ENCODE results near the gene TVP23B. TPM values are rescaled to one million over a fixed set of nuclear protein-coding genes. Genes with fewer than 3 reads are reported as not detected.
"Not testable (repeated sequence)": the region's sequence is repeated elsewhere in the genome, so short reads cannot be mapped to it uniquely, and the experiment has no call there.

Gene TVP23B
- total RNA-seq, 2 experiments from 2014 or later = 21.6 to 29.9 TPM

GRCh38 chr17:18803458-18804245 is 22.7 kb downstream of the TVP23B start:
- CTCF ChIA-PET; H3K4me1 Mint-ChIP-seq (ENCODE audit: low read depth); H3K27me3 Mint-ChIP-seq (ENCODE audit: low read depth); H3K27ac Mint-ChIP-seq; ATAC-seq; POLR2A ChIA-PET; H3K4me3 Mint-ChIP-seq; H3K9me3 Mint-ChIP-seq (ENCODE audit: insufficient read depth); DNase-seq: not testable (repeated sequence)
- H3K36me3 Mint-ChIP-seq (ENCODE audit: low read depth) = peaks cover 31% of the 10 kb centered on the region

DNA sequence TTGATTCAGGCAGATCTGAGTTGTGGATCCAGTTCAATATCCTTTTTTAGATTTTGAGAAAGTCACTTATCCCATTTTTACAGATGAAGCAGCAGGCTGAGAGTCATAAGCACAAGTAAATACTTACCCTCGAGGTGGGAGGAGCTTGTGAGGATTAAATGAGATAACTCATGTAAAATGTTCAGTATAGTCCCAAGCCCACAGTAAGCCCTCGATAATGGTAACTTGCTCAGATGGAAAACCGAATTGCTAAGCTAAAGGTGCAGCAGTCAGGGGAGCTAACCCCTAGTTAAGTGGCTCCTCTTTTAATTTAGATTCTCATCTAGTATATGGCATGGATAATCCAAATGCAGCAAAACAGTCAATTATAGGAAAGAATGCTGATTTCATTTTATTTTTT is 34.9 kb downstream of the TVP23B start:
- CTCF ChIA-PET; DNase-seq; H3K27ac Mint-ChIP-seq; H3K4me3 Mint-ChIP-seq; H3K27me3 Mint-ChIP-seq (ENCODE audit: low read depth); H3K9me3 Mint-ChIP-seq (ENCODE audit: insufficient read depth); ATAC-seq; H3K36me3 Mint-ChIP-seq (ENCODE audit: low read depth); H3K4me1 Mint-ChIP-seq (ENCODE audit: low read depth); POLR2A ChIA-PET: not testable (repeated sequence)

- H3K27ac Mint-ChIP-seq; H3K9me3 Mint-ChIP-seq (ENCODE audit: insufficient read depth); POLR2A ChIA-PET; H3K4me3 Mint-ChIP-seq; H3K36me3 Mint-ChIP-seq (ENCODE audit: low read depth); H3K27me3 Mint-ChIP-seq (ENCODE audit: low read depth): not testable (repeated sequence)
- peaks cover 13% of the 10 kb centered on the region for H3K4me1 Mint-ChIP-seq (ENCODE audit: low read depth)
- DNase-seq = peak; percentile 73
- peak; percentile 74 for ATAC-seq
- CTCF ChIA-PET = interaction anchor here (1.2 to 1.7 kb wide), 2 partner anchors 144 to 191 kb away, joined by 6 to 8 read pairs; no protein-coding TSS in a partner anchor
Measured at GRCh38 chr17:18816489-18817371, 35.7 kb downstream of the TVP23B start.

DNA sequence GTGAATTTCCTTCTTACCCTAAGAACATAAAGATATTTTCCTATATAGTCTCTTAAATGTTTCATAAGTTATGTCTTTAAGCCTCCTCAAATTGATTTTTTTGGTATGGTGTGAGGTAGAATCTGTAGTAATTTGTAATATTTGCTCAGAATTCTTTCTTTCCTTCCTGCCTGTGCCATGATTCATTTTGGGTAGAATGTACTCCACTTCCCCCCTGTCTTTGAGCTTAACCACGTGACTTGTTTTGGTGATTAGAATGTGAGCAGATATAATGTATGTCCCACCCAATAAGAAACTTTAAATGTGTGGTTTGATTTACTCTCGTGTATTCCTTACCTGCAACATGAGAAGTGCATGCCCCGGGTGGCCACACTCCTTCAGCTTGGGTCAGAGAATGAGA is 40.4 kb downstream of the TVP23B start:
- CTCF ChIA-PET = interaction anchor here (0.5 kb wide), 1 partner anchor 38 kb away, joined by 3 read pairs; no protein-coding TSS in a partner anchor
- H3K36me3 Mint-ChIP-seq (ENCODE audit: low read depth); ATAC-seq; H3K9me3 Mint-ChIP-seq (ENCODE audit: insufficient read depth); H3K27ac Mint-ChIP-seq; H3K4me3 Mint-ChIP-seq; POLR2A ChIA-PET; DNase-seq: not testable (repeated sequence)
- H3K27me3 Mint-ChIP-seq (ENCODE audit: low read depth) = peaks cover 14% of the 10 kb centered on the region
- H3K4me1 Mint-ChIP-seq (ENCODE audit: low read depth) = peaks cover 14% of the 10 kb centered on the region

DNA sequence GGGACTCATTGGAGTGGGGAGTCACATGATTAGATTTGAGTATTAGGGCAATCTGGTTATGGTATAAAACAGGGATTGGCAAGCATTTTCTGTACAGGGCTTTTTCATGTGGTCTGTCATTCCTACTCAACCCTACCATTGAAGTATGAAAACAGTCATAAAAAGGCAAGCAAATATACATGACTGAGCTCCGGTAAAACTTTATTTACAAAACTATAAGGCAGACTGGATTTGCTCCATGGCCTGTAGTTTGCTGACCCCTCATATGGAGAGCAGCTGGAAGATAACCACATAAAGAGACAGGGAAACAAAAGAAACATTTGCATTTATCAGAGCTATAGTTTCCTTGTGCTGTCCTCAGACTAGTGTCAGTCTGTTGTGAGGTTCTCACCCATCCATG is 46.6 kb downstream of the TVP23B start:
- H3K4me3 Mint-ChIP-seq; H3K4me1 Mint-ChIP-seq (ENCODE audit: low read depth); H3K36me3 Mint-ChIP-seq (ENCODE audit: low read depth); DNase-seq; H3K9me3 Mint-ChIP-seq (ENCODE audit: insufficient read depth); CTCF ChIA-PET; H3K27ac Mint-ChIP-seq; ATAC-seq; POLR2A ChIA-PET; H3K27me3 Mint-ChIP-seq (ENCODE audit: low read depth): not testable (repeated sequence)

DNA sequence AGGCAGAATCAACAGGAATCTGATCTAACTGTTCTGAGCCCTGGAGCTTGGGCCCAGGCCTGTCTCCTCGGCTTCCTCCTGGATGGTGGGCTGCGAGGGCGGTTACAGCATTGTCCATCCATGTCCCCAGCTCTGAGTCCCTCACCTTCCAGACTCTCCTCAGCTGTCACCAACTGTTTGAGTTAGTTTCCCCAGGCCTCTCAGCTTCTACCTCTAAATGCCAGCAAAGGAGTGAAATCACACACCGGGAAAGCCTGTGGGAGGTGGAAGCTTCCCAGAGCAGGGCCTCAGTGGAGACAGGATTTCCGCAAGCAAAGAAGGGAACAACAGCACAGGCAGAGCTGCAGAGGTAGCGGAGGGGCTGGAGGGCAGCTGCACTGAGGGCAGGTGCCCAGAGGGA is 67.5 kb downstream of the TVP23B start:
- no peak overlapping the region for H3K4me3 Mint-ChIP-seq
- peaks cover 2% of the 10 kb centered on the region for H3K4me1 Mint-ChIP-seq (ENCODE audit: low read depth)
- no peaks in the 10 kb centered on the region for H3K9me3 Mint-ChIP-seq (ENCODE audit: insufficient read depth)
- H3K27me3 Mint-ChIP-seq (ENCODE audit: low read depth) = peaks cover 3% of the 10 kb centered on the region
- ChIA-PET POLR2A (no interaction called here), CTCF (no interaction called here)
- H3K36me3 Mint-ChIP-seq (ENCODE audit: low read depth) = no peaks in the 10 kb centered on the region
- no peak for ATAC-seq
- H3K27ac Mint-ChIP-seq = no peak overlapping the region
- no peak for DNase-seq

DNA sequence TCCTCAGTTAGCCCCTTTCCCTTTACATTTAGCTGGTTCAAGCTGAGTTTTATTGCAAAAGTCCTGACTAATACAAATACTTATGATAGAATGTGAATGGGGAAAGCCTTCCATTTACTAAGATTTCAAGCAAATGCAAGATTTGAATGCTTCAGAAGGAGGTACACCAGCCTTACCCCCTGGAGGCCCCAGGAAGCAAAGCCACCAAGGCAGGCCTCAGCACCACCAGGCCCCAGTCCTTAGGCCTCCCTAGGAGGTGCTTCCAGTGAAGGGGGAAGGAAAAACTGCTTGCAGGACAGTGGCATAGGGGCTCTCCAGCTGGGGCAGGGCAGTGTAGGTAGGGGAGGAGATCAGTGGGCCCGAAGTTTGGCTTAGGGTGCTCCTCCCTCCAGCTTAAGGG is 69.7 kb downstream of the TVP23B start:
- DNase-seq = peak; percentile 17
- H3K4me1 Mint-ChIP-seq (ENCODE audit: low read depth) = peaks cover 12% of the 10 kb centered on the region
- H3K27me3 Mint-ChIP-seq (ENCODE audit: low read depth) = no peaks in the 10 kb centered on the region
- no peak overlapping the region for H3K27ac Mint-ChIP-seq
- H3K36me3 Mint-ChIP-seq (ENCODE audit: low read depth) = no peaks in the 10 kb centered on the region
- POLR2A ChIA-PET = no interaction called here
- no peaks in the 10 kb centered on the region for H3K9me3 Mint-ChIP-seq (ENCODE audit: insufficient read depth)
- CTCF ChIA-PET = interaction anchor here (1.0 kb wide), 1 partner anchor 110 kb away, joined by 4 read pairs; no protein-coding TSS in a partner anchor
- no peak for ATAC-seq
- H3K4me3 Mint-ChIP-seq = no peak overlapping the region

DNA sequence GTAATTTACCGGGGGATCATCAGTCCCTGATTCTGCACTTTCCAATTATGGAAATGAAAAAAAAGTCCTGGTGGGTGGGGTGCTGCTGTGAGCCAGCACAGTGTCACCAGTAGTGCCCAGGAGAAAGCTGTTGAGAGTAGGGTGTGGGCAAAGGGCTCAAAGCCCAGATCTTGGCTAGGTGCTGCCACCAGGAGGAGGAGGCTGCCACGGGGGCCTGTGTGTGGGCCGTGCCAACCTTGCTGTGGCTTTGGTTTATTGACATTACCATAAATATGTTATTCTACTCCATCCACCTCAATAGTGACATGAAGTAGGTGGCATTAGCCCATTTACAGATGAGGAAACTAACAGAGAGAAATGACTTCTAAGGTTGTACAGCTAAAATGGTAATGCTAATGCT is 70.2 kb downstream of the TVP23B start:
- Mint-ChIP-seq H3K4me1 (ENCODE audit: low read depth) (peaks cover 14% of the 10 kb centered on the region), H3K27ac (no peak overlapping the region), H3K4me3 (no peak overlapping the region), H3K27me3 (ENCODE audit: low read depth) (no peaks in the 10 kb centered on the region), H3K36me3 (ENCODE audit: low read depth) (no peaks in the 10 kb centered on the region), H3K9me3 (ENCODE audit: insufficient read depth) (no peaks in the 10 kb centered on the region)
- ATAC-seq (no peak), DNase-seq (peak; percentile 17)
- POLR2A ChIA-PET = no interaction called here
- CTCF ChIA-PET = no interaction called here

DNA sequence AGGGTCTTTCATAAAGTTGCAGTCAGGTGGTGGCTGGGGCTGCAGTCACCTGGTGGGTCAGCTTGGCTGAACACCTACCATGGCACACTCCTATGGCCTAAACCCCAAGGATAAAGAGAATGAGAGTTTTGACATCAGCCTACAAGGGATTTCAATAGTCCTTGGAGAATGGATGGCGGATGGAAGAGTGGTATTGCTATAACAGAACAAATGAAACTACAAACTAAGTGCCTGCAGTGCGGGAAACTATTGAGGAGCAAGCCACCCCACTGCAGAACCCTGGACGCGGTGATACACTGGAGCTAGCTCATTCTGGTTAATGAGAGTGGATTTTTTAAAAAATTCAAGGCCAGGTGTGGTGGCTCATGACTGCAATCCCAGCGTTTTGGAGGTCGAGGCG is 74.0 kb downstream of the TVP23B start:
- no peak for DNase-seq
- H3K4me1 Mint-ChIP-seq (ENCODE audit: low read depth) = peaks cover 33% of the 10 kb centered on the region
- CTCF ChIA-PET = interaction anchor here (0.7 to 1.7 kb wide), 2 partner anchors 106 to 533 kb away, joined by 4 to 5 read pairs; no protein-coding TSS in a partner anchor
- POLR2A ChIA-PET = no interaction called here
- ATAC-seq = no peak
- no peaks in the 10 kb centered on the region for H3K27me3 Mint-ChIP-seq (ENCODE audit: low read depth)
- no peak overlapping the region for H3K27ac Mint-ChIP-seq
- peaks cover 4% of the 10 kb centered on the region for H3K36me3 Mint-ChIP-seq (ENCODE audit: low read depth)
- no peaks in the 10 kb centered on the region for H3K9me3 Mint-ChIP-seq (ENCODE audit: insufficient read depth)
- peak overlapping the region; percentile 91 for H3K4me3 Mint-ChIP-seq

DNA sequence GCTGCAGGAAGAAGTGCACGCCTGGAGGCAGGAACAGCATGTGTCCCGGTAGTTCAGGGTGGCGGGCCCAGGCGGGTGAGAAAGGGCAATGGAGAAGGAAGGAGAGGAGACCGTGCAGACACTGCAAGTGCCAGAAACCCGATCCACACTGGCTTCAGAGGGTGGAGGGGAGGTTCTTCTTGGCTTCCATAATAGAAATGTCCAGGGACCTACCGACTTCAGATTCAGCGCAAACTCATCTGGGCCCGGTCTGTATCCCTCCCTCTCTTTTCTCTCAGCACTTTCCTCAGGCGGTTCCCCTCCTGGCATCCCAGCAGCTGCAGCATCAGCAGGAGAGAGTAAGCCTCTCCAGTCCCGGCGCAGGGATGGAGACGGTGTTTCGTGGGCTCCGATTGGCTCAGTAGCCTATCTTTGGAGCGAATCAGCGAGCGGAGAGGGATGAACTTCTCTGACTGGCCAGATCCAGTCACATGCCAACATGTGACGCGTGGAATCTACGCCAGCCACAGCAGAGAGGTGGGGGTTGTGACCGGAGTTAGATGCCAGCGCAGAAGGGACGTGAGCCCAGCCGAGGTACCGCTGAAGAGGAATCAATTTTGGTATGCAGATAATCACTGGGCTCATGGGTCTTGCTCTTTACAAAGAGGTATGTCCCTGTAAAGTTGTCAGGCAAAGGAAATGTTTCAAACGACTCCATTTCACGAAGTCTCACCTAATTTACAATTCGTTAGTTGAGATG is 75.0 kb downstream of the TVP23B start:
- H3K27me3 Mint-ChIP-seq (ENCODE audit: low read depth) = no peaks in the 10 kb centered on the region
- peak overlapping the region; percentile 92 for H3K27ac Mint-ChIP-seq
- ChIA-PET POLR2A (no interaction called here), CTCF (interaction anchor here (1.7 kb wide), 1 partner anchor 105 kb away, joined by 4 read pairs; no protein-coding TSS in a partner anchor)
- DNase-seq (peak; percentile 95), ATAC-seq (peak; percentile 88)
- no peaks in the 10 kb centered on the region for H3K9me3 Mint-ChIP-seq (ENCODE audit: insufficient read depth)
- H3K4me1 Mint-ChIP-seq (ENCODE audit: low read depth) = peaks cover 42% of the 10 kb centered on the region
- peak overlapping the region; percentile 91 for H3K4me3 Mint-ChIP-seq
- H3K36me3 Mint-ChIP-seq (ENCODE audit: low read depth) = peaks cover 4% of the 10 kb centered on the region
